Activated CD4-positive, alpha-beta T cell treated with anti-CD3 and anti-CD28 coated beads for 36 hours (primary cell): ENCODE results near the gene ACTL6B. TPM values are rescaled to one million over a fixed set of nuclear protein-coding genes. Genes with fewer than 3 reads are reported as not detected.
"Not testable (repeated sequence)": the region's sequence is repeated elsewhere in the genome, so short reads cannot be mapped to it uniquely, and the experiment has no call there.

ENCODE experiments used
- ATAC-seq: fragments of 200-7000 bp; cut with Tn5 transposase; one replicate; pipeline ENCODE4 v1.10.0; 2021; ENCODE audit warnings: mild to moderate bottlenecking, moderate library complexity
- CTCF ChIA-PET: fragments of 350-600 bp; sonication (Branson Sonifier 250); formaldehyde crosslinking; loops from one replicate; lab custom pipeline; 2021; ENCODE audit warnings: antibody characterized with exemption; lab: Charles Lee
- POLR2A ChIA-PET: fragments of 350-600 bp; sonication (Branson Sonifier 250); formaldehyde crosslinking; loops from one replicate; lab custom pipeline; 2021; ENCODE audit warnings: antibody characterized with exemption, inconsistent platforms; lab: Charles Lee
- DNase-seq: peaks from one replicate; pipeline ENCODE4 v3.0.0-alpha.2; 2020
- H3K27ac Mint-ChIP-seq: one replicate; pipeline ENCODE4 v1.8.0; 2021; ENCODE audit warnings: mixed read lengths
- H3K27me3 Mint-ChIP-seq: one replicate; pipeline ENCODE4 v1.8.0; 2021; ENCODE audit warnings: mixed read lengths
- H3K36me3 Mint-ChIP-seq: one replicate; pipeline ENCODE4 v1.8.0; 2021; ENCODE audit warnings: low read depth, mixed read lengths
- H3K4me1 Mint-ChIP-seq: one replicate; pipeline ENCODE4 v1.8.0; 2021; ENCODE audit warnings: mixed read lengths
- H3K4me3 Mint-ChIP-seq: one replicate; pipeline ENCODE4 v1.8.0; 2021; ENCODE audit warnings: mild to moderate bottlenecking, moderate library complexity, mixed read lengths
- H3K9me3 Mint-ChIP-seq: one replicate; pipeline ENCODE4 v1.8.0; 2021; ENCODE audit warnings: low read depth, mixed read lengths
- intact Hi-C, 2 experiments: fragments of 100-400 bp; cut with DNase I in 1 of 2; cut with micrococcal nuclease in 1 of 2; formaldehyde crosslinking; loops; one replicate each; pipeline versions ENCODE4 v1.14.2 to v1.15.1; 2022 to 2024; cut with DNase I, micrococcal nuclease
- total RNA-seq, 2 experiments: library from RNA; stranded (reverse); gene quantifications; one replicate each; pipeline ENCODE4 v1.2.3, GENCODE V29; 2021

Gene ACTL6B
- total RNA-seq, result not detected

GRCh38 chr7:100655908-100656674, at the start of gene ACTL6B:
TSS of gene ACTL6B (minus strand) at chr7:100656448. CDS start at chr7:100656354, 94 bp downstream.
- peak; percentile 76 for ATAC-seq
- CTCF ChIA-PET, result interaction anchor here (1.1 kb wide), 1 partner anchor 49 kb away, joined by 3 read pairs; no protein-coding TSS in a partner anchor
- peaks cover 27% of the 10 kb centered on the region for H3K27me3 Mint-ChIP-seq
- H3K27ac Mint-ChIP-seq, result no peak within 1 kb of the TSS
- intact Hi-C loops, result no loop called here
- H3K9me3 Mint-ChIP-seq, result no peaks in the 10 kb centered on the region
- POLR2A ChIA-PET, result interaction anchor here (0.5 kb wide), 1 partner anchor 24 kb away, joined by 3 read pairs; no protein-coding TSS in a partner anchor
- no peak within 1 kb of the TSS for H3K4me3 Mint-ChIP-seq
- no peaks in the 10 kb centered on the region for H3K36me3 Mint-ChIP-seq
- H3K4me1 Mint-ChIP-seq, result no peaks in the 10 kb centered on the region
- DNase-seq, result peak; percentile 81

DNA sequence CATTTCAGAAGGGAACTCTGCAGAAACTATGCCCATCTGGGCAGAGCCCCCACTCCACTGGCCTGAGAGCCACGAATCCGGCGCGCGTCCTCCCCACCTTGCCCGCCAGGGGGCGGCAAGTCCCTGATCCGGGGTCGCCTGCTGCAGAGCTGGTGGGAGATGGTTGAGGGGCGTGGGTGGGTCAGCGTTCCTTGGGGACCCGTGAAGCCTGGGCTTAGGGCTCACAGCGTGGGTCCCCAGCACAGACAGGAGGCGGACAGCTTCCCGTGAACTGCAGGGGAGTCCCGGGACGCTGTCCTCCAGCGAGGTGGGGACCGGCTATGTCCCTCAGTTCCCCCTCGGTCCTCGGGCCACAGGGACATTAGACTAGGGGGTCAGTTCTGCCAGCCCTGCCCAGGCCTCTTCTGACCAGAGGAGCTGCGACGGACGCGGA, 49.1 kb upstream of the ACTL6B start:
- no peaks in the 10 kb centered on the region for H3K9me3 Mint-ChIP-seq
- ATAC-seq, result peak; percentile 60
- ChIA-PET CTCF (interaction anchor here (0.6 to 3.6 kb wide), 45 partner anchors 9 to 1257 kb away, joined by 3 to 104 read pairs (median 4); partner anchors contain the start of genes AGFG2, FBXO24, GIGYF1 and GPC2), POLR2A (interaction anchor here (0.8 to 1.6 kb wide), 18 partner anchors 9 to 603 kb away, joined by 3 to 22 read pairs (median 5); partner anchors contain the start of genes FBXO24, GNB2, LRCH4 and MEPCE)
- DNase-seq, result peak; percentile 88
- peaks cover 12% of the 10 kb centered on the region for H3K4me1 Mint-ChIP-seq
- H3K36me3 Mint-ChIP-seq, result peaks cover 12% of the 10 kb centered on the region
- peak overlapping the region; percentile 96 for H3K27ac Mint-ChIP-seq
- H3K27me3 Mint-ChIP-seq, result no peaks in the 10 kb centered on the region
- H3K4me3 Mint-ChIP-seq, result peak overlapping the region; percentile 96
- intact Hi-C loops, result loop anchor here (1.0 to 5.0 kb wide), 10 partner anchors 20 to 539 kb away; partner anchors contain the start of genes GNB2 (in 2 of the 2), SLC12A9 (in 2 of the 2), FBXO24 (in 1 of the 2) and LRCH4 (in 1 of the 2)

DNA sequence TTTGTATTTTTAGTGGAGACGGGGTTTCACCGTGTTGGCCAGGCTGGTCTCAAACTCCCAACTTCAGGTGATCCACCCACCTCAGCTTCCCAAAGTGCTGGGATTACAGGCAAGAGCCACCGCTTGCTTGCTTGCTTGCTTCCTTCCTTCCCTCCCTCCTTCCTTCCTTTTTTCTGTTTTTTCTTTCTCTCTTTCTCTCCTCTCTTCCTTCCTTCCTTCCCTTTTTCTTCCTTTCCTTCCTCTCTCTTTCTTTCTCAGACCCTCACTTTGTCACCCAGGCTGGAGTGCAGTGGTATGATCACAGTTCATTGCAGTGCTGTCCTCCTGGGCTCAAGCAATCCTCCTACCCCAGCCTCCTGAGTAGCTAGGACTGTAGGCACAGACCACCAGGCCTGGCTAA, 44.8 kb upstream of the ACTL6B start:
- DNase-seq, intact Hi-C loops, POLR2A ChIA-PET, H3K27ac Mint-ChIP-seq, H3K27me3 Mint-ChIP-seq, H3K36me3 Mint-ChIP-seq, H3K4me1 Mint-ChIP-seq, H3K4me3 Mint-ChIP-seq, ATAC-seq, H3K9me3 Mint-ChIP-seq: not testable (repeated sequence)
- CTCF ChIA-PET, result interaction anchor here (0.6 to 1.0 kb wide), 3 partner anchors 24 to 380 kb away, joined by 3 read pairs; no protein-coding TSS in a partner anchor

GRCh38 chr7:100699018-100699417, 42.8 kb upstream of the ACTL6B start:
- ChIA-PET POLR2A (no interaction called here), CTCF (interaction anchor here (0.8 to 1.1 kb wide), 2 partner anchors 10 to 202 kb away, joined by 4 to 6 read pairs; no protein-coding TSS in a partner anchor)
- intact Hi-C loops, result loop anchor here in 1 of 2 experiments (10.0 kb wide), 1 partner anchor 234 kb away; the partner anchor contains the start of gene SPACDR
- Mint-ChIP-seq H3K36me3 (no peaks in the 10 kb centered on the region), H3K27me3 (peaks cover 3% of the 10 kb centered on the region), H3K9me3 (no peaks in the 10 kb centered on the region), H3K4me1 (peaks cover 13% of the 10 kb centered on the region), H3K27ac (no peak overlapping the region), H3K4me3 (no peak overlapping the region)
- no peak for ATAC-seq
- no peak for DNase-seq

DNA sequence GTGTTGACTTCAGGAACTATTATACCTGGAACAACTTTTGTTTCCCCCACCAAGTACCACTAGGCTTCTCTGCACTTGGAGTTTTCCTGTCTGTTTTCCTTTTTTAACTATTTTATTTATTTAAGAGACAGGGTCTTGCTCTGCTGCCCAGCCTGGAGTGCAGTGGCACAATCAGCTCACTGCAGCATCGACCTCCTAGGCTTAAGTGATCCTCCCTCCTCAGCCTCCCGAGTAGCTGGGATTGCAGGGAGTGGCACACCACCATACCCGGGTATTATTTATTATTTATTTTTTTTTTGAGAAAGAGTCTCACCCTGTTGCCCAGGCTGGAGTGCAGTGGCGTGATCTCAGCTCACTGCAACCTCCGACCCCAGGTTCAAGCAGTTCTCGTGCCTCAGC, 39.9 kb upstream of the ACTL6B start:
- Mint-ChIP-seq H3K27ac (peak overlapping the region; percentile 59), H3K27me3 (peaks cover 3% of the 10 kb centered on the region), H3K4me1 (peaks cover 29% of the 10 kb centered on the region), H3K4me3 (no peak overlapping the region), H3K36me3 (peaks cover 11% of the 10 kb centered on the region), H3K9me3 (no peaks in the 10 kb centered on the region)
- POLR2A ChIA-PET, result interaction anchor here (0.7 to 1.2 kb wide), 3 partner anchors 10 to 199 kb away, joined by 3 to 11 read pairs (median 4); partner anchors contain the start of genes FBXO24, LRCH4 and POP7
- ATAC-seq, result no peak
- intact Hi-C loops, result loop anchor here in 1 of 2 experiments (10.0 kb wide), 1 partner anchor 231 kb away; the partner anchor contains the start of gene SPACDR
- no peak for DNase-seq
- CTCF ChIA-PET, result interaction anchor here (0.6 to 7.2 kb wide), 5 partner anchors 9 to 594 kb away, joined by 3 to 104 read pairs (median 4); partner anchors contain the start of gene POP7

DNA sequence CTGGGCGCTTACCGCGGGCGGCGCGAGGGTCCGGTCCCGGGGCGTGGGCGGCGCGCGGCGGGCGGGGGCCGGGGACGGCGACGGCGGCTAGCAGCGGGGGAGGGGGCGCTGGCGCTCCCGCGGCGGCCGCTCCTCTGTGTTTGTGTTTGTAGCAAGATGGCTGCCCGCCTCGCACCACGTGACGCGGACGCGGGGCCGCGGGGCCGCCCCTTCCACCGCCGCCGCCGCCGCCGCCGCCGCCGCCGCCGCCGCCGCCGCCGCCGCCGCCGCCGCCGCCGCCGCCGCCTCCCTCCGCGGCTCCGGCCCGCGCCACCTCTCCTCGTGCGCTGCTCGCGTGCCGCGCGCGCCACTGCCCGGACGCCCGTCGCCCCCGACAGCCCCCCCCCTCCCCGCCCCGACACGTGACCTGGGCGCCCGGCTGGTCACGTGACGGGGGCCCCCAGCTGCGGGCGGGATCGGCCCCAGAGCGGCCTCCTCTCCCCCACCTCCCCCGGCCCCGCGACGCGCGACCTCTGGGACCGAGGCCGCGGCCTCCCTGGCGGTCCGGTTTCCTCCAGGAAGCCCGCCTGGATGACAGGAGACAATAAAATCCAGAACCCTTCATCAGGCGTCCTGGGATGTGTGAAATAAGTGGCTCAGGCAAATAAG, 38.0 kb upstream of the ACTL6B start, which contains the start of gene GIGYF1:
GIGYF1 (minus strand) TSS at position 153 of the 648 bp plus-strand sequence. CDS start 6,012 bp downstream, outside the sequence.
- DNase-seq (peak; percentile 84), ATAC-seq (peak; percentile 54)
- H3K36me3 Mint-ChIP-seq, result peaks cover 11% of the 10 kb centered on the region
- peak within 1 kb of the TSS; percentile 89 for H3K4me3 Mint-ChIP-seq
- no peaks in the 10 kb centered on the region for H3K27me3 Mint-ChIP-seq
- H3K4me1 Mint-ChIP-seq, result peaks cover 36% of the 10 kb centered on the region
- H3K27ac Mint-ChIP-seq, result peak within 1 kb of the TSS; percentile 88
- intact Hi-C loops, result loop anchor here (1.0 to 10.0 kb wide), 11 partner anchors 12 to 537 kb away; partner anchors contain the start of genes MOSPD3 (in 2 of the 2), FBXO24 (in 1 of the 2), LRCH4 (in 1 of the 2) and POP7 (in 1 of the 2)
- ChIA-PET CTCF (interaction anchor here (1.2 to 7.2 kb wide), 5 partner anchors 11 to 158 kb away, joined by 3 to 104 read pairs (median 9); partner anchors contain the start of genes FBXO24, LRCH4, POP7 and SLC12A9), POLR2A (interaction anchor here (0.6 kb wide), 1 partner anchor 13 kb away, joined by 3 read pairs; no protein-coding TSS in a partner anchor)
- no peaks in the 10 kb centered on the region for H3K9me3 Mint-ChIP-seq

GRCh38 chr7:100693312-100694097, 37.3 kb upstream of the ACTL6B start:
- Mint-ChIP-seq H3K4me1 (peaks cover 43% of the 10 kb centered on the region), H3K27ac (peak overlapping the region; percentile 88), H3K27me3 (no peaks in the 10 kb centered on the region), H3K9me3 (no peaks in the 10 kb centered on the region), H3K4me3 (peak overlapping the region; percentile 89), H3K36me3 (peaks cover 15% of the 10 kb centered on the region)
- ATAC-seq (peak; percentile 42), DNase-seq (no peak)
- POLR2A ChIA-PET, result interaction anchor here (0.6 to 1.1 kb wide), 7 partner anchors 12 to 282 kb away, joined by 3 to 5 read pairs (median 4); partner anchors contain the start of genes MOSPD3, POP7 and SRRT
- CTCF ChIA-PET, result interaction anchor here (0.6 to 7.2 kb wide), 17 partner anchors 12 to 267 kb away, joined by 3 to 104 read pairs (median 6); partner anchors contain the start of genes FBXO24, LRCH4, POP7 and SLC12A9
- intact Hi-C loops, result loop anchor here (1.0 to 10.0 kb wide), 13 partner anchors 13 to 536 kb away; partner anchors contain the start of genes MOSPD3 (in 2 of the 2), FBXO24 (in 1 of the 2), LRCH4 (in 1 of the 2) and POP7 (in 1 of the 2)

GRCh38 chr7:100692578-100692961, 36.3 kb upstream of the ACTL6B start:
- POLR2A ChIA-PET, result interaction anchor here (0.6 to 1.1 kb wide), 5 partner anchors 13 to 262 kb away, joined by 3 to 4 read pairs (median 4); partner anchors contain the start of genes MOSPD3, POP7 and SRRT
- CTCF ChIA-PET, result interaction anchor here (0.6 to 7.2 kb wide), 20 partner anchors 12 to 642 kb away, joined by 3 to 104 read pairs (median 6); partner anchors contain the start of genes FBXO24, LRCH4, MOSPD3 and POP7
- H3K4me3 Mint-ChIP-seq, result peak overlapping the region; percentile 89
- intact Hi-C loops, result loop anchor here (2.0 to 10.0 kb wide), 6 partner anchors 18 to 535 kb away; partner anchors contain the start of genes MOSPD3 (in 1 of the 2), SPACDR (in 1 of the 2) and TRAPPC14 (in 1 of the 2)
- no peak for DNase-seq
- H3K9me3 Mint-ChIP-seq, result no peaks in the 10 kb centered on the region
- ATAC-seq, result no peak
- H3K36me3 Mint-ChIP-seq, result peaks cover 15% of the 10 kb centered on the region
- H3K27ac Mint-ChIP-seq, result peak overlapping the region; percentile 88
- H3K4me1 Mint-ChIP-seq, result peaks cover 48% of the 10 kb centered on the region
- H3K27me3 Mint-ChIP-seq, result no peaks in the 10 kb centered on the region
